Epidermal melanocyte (primary cell): ENCODE results near the gene H3-3A.

Experiments
- DNase-seq: peaks from one replicate; pipeline ENCODE4 v3.0.0; 2011; ENCODE audit warnings: low spot score; ENCODE audit not compliant: insufficient read length

H3-3A gene

DNA sequence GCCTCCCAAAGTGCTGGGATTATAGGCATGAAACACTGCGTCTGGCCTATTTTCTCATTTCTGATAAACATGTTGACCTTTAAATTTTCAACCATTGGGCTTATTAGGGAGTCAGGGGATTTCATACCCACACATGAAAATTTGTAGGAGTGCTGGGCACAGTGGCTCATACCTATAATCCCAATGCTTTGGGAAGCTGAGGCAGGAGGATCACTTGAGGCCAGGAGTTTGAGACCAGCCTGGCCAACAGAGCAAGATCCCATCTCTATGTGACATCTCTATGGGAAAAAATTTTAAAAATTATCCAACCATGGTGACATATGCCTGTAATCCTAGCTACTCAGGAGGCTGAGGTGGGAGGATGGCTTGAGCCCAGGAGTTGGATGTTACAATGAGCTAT, 10.5 kb upstream of the H3-3A start:
- DNase-seq = no peak

- no peak for DNase-seq
Measured at GRCh38 chr1:226054519-226055327, 7.8 kb upstream of the H3-3A start.

DNA sequence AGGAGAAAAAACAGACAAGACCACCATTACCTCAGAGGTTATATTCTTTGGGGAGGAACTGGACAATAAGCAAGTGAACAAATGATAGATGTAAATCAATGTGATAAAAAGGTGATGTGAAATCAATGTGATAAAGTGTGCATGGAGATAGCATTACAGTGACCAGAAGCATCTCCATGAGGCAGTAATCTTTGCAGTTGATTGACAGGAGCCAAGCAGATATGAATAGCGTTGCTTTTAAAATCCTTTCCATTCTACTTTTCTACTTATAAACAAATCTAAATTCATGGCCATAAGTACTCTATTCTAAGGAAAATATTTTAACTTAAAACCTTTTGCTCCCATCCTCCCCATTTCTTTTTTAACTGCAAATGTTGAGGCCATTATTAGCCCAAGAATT, 2.8 kb upstream of the H3-3A start:
- no peak for DNase-seq

- DNase-seq = no peak
Measured at GRCh38 chr1:226060427-226060826, 2.1 kb upstream of the H3-3A start.

DNA sequence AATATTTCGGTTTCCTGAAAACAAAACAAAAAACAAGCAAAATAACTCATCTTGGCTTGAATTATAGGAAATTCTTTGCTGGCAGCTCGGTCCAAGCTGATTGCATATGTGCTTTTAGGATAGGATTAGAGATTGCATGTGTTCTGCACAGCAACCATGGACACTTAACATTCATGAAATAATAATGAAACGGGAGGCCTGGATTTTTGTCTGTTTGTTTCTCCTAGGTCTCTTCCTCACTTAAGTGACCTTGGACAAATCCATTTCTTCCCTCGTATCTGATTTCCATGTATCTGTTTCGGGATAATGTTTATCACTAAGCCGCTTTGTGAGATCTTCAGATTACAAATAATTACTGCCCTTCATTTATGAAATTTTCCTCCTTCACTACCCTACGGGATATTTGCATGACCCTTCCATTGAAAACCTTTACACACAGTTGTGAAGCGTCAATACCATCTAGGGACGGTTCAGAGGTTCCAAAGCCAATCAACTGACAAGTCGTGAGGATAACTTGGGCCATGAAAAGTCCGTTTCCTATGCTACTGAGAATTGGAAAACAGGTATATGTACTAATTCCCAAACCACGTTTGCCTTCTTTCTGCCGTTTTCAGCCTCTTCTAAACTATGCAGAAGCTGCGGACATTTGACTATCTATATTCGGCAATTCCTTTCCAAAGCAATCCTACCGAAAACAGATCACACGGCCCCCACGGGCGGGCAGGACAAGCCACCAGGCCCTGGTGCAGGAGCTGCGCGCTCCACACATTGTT, 1.3 kb upstream of the H3-3A start:
- DNase-seq = no peak

GRCh38 chr1:226061841-226062557, 517 bp upstream of the H3-3A start:
- DNase-seq = peak; percentile 82

DNA sequence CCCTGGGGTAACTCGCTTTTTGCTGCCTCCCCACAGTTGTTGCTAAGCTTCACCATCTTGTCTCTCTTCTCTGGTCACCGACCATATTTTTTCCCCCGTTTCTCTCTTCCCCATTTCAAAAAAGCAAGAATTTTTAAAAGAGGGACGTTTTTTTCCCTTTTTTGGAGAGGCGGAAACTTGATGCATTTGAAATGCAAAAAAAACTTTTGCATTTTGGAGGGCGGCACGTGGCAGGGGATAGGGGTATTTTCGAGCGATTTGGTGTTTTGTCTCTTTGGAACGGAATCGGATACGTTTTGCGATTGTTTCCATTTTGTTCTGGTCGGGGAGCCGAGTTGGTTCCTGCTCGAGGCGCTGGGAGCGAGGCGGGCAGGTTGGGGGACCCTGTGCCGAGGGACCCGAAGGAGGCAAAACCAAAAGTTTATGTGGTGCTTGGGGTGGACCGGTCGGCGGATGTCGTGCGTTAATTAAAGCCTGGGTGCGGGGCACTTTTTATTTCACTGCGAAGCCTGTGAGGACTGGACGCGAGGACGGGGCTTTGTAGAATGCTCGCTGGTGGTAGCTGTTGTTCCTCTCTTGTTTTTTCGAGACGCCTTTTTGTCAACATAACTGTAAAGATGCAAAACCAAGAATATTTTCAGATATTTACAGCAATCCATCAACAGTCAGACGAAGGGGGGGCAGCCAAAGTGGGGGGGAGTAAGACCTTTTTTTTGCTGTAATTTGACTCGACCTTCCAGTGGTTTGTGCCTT, 884 bp downstream of the H3-3A start:
- DNase-seq = no peak

- no peak for DNase-seq
Measured at GRCh38 chr1:226063977-226064815, 1.7 kb downstream of the H3-3A start.

DNA sequence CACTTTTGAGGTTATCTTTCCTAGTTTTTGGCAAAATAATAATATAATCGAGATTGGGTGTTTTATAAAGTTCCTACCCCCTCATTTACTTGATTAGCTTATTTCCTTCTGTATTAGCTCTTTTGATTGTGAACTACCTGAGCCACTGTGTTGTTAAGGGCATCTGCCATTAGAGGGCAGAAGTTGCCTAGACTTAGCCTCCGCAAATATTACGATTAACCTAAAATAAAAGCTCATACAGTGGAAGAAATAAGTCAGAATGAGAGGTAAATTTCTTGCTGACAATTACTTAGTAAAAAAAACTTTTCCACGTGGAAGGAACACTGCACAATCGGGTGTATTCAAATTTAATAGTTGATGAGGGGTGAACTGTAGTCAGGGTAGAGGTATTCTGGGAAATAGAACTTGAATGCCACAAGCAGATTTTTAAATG, 2.3 kb downstream of the H3-3A start:
- no peak for DNase-seq

- no peak for DNase-seq
Measured at GRCh38 chr1:226066415-226067078, 4.0 kb downstream of the H3-3A start.

GRCh38 chr1:226069811-226070489, 7.4 kb downstream of the H3-3A start:
- DNase-seq = no peak

- DNase-seq = no peak
Measured at GRCh38 chr1:226072347-226072746, 9.8 kb downstream of the H3-3A start.

DNA sequence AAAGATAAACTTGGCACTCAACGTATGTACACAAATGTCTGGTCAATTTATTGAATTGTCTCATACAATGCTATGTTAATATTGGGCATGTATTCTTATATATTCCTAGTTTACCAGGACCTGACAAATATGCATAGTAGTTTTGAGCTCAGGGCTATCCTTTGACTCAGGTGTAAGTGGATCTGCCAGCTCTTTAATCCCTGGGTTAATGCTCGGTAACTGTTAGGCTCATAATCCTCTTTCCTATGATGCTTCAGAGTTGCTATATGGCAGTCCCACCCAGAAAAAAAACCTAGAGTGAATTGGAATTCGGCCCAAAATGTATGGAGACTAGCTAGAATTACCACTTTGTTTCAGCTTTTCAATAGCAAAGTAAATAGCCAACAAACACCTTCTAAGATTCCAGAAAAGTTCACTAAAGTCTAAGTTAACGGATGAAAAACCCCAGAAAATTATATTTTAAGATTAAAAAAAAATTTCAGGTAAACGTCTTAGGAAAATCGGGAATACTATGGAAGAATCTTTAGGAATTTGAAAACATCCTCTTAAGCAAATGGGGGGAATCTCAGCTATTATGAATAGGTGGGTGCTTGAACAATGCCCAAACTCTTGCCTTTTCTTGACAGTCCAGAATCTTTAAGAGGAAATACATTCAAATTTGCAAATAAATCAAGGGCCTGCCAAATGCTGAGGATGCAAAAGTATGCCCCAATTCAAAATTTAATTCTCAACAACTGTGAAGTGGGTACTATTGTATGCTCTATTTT, 10.9 kb downstream of the H3-3A start:
- no peak for DNase-seq

GRCh38 chr1:226074046-226074445, 11.5 kb downstream of the H3-3A start:
- DNase-seq = no peak

DNA sequence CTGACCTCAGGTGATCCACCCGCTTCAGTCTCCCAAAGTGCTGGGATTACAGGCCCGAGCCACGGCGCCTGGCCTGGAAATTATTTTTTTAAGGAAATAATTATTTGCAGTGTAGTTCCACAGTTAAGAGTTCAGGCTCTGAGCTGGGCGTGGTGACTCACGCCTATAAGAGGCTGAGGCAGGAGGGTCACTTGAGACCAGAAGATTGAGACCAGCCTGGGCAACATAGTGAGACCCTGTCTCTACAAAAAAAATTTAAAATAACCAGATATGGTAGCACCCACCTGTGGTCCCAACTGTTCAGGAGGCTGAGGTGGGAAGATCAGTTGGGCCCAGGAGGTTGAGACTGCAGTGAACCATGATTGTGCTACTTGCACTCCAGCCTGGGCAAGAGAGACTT, 13.9 kb downstream of the H3-3A start:
- DNase-seq = no peak

DNA sequence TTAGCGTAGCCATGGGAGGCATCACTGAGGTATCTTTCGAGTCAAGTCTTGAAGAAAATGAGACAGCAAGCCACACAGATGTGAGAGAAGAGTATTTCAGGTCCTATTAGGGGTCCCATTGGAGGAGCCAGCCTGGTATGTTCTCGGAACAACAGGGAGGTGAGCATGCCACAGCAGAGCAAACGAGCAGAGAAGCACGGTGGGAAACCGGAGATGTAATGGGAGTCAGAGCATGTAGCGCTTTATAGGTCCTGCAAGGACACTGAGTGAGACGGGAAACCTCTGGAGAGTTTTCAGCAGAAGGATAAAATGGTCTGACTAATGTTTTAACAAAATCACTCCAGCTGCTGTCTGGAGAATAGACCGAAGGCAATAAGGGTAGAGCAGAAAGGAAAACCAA, 15.9 kb downstream of the H3-3A start:
- DNase-seq = no peak

- DNase-seq = no peak
Measured at GRCh38 chr1:226082587-226082917, 20.0 kb downstream of the H3-3A start.

GRCh38 chr1:226082959-226083301, 20.4 kb downstream of the H3-3A start:
- no peak for DNase-seq
